ENCODE results near the gene TSC22D3.

TSC22D3 gene

DNA sequence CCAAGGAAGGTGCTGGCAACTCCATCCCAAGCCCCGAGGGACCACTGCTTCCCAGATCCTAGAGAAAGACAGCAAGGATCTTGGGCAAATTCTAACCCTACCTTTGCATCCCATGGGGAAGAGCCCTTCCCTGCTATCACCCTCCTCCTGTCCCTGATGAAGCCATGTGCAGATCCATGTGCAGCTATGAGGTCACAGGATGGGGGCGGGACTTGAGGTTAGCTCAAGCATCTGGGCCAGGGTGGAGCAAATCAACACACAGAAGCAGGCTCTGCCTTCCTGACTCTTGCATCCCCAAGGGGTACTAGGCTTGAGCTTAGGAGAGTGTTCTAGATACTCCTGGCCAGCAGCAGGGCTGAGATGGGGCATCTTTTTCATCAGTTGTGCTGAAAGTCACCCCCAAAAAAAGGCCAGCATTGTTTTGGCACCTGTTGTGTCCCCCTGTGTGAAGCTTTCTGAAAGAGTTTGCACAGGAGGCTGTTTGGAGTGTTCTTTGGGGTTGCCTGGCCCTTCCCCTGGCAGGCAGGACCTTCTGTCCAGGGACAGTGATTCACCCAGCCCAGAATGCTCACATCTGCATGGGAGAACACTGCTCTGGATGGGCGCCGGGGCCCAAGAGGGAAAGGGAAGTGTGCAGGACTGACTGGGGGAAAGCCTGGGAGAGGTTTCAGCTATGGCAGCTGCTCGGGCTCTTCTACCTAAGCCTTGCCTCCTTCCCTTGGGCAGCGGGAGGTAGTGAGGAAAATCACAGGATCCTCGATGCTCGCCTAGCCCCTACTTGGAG is 96.4 kb downstream of the TSC22D3 start:
- no peak for TF ChIP-seq POLR2AphosphoS5 (IDR thresholded peaks at IDR 0.05; ENCODE audit: borderline replicate concordance, low read depth, low read length)
- TF ChIP-seq EZH2 (IDR thresholded peaks at IDR 0.05) = no peak
- no peak for TF ChIP-seq FOXP2 (optimal IDR thresholded peaks at IDR 0.05; ENCODE audit: control extremely low read depth, extremely low read length, insufficient read depth)
- no peaks in the 10 kb centered on the region for H3K36me3 ChIP-seq (ENCODE audit: insufficient read depth, low read length)
- H3K4me3 ChIP-seq = no peak overlapping the region
- H3K9ac ChIP-seq (ENCODE audit: insufficient read length) = no peak overlapping the region
- no peak for DNase-seq (ENCODE audit: low read depth, low spot score)
- H3K9me3 ChIP-seq (ENCODE audit: low read depth, low read length) = no peaks in the 10 kb centered on the region
- H3K27ac ChIP-seq = no peak overlapping the region

DNA sequence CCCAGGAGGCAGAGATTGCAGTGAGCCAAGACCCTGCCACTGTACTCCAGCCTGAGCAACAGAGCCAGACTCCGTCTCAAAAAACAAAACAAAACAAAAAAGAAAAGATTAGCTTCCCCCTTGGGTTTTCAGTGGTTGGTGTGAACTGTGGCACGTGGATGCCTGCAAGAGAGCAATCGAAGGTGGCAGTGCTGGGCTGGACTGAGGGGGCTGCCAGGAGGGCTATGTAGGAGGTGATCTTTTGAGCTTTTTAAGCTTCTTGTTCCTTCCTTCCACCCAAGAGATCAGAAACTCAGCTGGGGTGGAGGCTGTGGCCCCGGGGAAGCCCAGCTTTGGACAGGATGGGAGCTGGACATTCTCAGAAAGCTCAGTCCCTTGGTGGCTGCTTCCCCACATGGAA is 97.7 kb downstream of the TSC22D3 start:
- no peak overlapping the region for H3K4me3 ChIP-seq
- no peak overlapping the region for H3K27ac ChIP-seq
- H3K9me3 ChIP-seq (ENCODE audit: low read depth, low read length) = no peaks in the 10 kb centered on the region
- DNase-seq (ENCODE audit: low read depth, low spot score) = no peak
- H3K9ac ChIP-seq (ENCODE audit: insufficient read length) = no peak overlapping the region
- TF ChIP-seq POLR2AphosphoS5 (IDR thresholded peaks at IDR 0.05; ENCODE audit: borderline replicate concordance, low read depth, low read length) (no peak), FOXP2 (optimal IDR thresholded peaks at IDR 0.05; ENCODE audit: control extremely low read depth, extremely low read length, insufficient read depth) (no peak), EZH2 (IDR thresholded peaks at IDR 0.05) (no peak)
- H3K36me3 ChIP-seq (ENCODE audit: insufficient read depth, low read length) = no peaks in the 10 kb centered on the region

GRCh38 chrX:107677501-107677901 is 98.1 kb downstream of the TSC22D3 start:
- H3K9me3 ChIP-seq (ENCODE audit: low read depth, low read length) = no peaks in the 10 kb centered on the region
- TF ChIP-seq POLR2AphosphoS5 (IDR thresholded peaks at IDR 0.05; ENCODE audit: borderline replicate concordance, low read depth, low read length) (no peak), EZH2 (IDR thresholded peaks at IDR 0.05) (no peak), FOXP2 (optimal IDR thresholded peaks at IDR 0.05; ENCODE audit: control extremely low read depth, extremely low read length, insufficient read depth) (no peak)
- H3K9ac ChIP-seq (ENCODE audit: insufficient read length) = peak overlapping the region; percentile 55
- no peak for DNase-seq (ENCODE audit: low read depth, low spot score)
- H3K36me3 ChIP-seq (ENCODE audit: insufficient read depth, low read length) = no peaks in the 10 kb centered on the region
- peak overlapping the region; percentile 72 for H3K27ac ChIP-seq
- peak overlapping the region; percentile 81 for H3K4me3 ChIP-seq

DNA sequence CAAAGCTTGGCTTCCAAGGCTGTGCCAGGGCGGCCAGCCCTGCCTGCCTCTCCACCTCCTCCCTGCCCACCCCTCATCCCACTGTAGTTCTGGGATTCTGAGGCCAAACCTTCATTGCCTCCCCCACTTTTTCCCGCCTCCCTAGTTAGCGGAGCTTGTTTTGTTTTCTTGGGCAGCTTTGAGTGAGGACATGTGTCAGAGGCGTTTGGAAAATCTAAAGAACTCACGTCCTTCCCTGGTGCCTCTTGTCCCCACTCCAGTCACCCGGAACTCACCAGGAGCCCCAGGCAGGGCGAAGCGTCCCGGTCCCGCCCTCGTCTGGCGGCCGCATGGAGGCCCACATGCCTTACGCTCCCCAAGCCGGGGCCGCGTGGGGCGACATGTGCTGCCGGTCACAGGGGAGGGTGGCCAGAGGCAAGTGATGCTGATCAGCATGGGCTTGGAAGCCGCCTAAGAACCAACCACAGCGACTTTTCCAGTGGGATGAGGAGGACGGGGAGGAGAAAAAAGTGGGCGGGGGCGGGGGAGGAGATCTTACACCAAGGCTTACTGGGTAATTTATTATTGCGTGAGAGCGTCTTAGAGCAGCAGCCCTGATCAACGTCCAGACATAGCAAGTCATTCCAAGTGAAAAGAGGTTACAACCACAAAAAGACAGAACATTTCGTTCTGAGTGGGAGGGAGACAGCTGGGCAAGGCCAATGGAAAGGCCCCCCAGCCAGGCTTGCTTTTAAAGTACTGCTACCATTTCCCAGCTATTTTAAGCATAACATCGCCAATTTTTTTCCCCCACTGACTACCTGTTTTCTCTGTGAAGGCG is 98.8 kb downstream of the TSC22D3 start:
- DNase-seq (ENCODE audit: low read depth, low spot score) = no peak
- H3K27ac ChIP-seq = peak overlapping the region; percentile 72
- peak overlapping the region; percentile 81 for H3K4me3 ChIP-seq
- H3K36me3 ChIP-seq (ENCODE audit: insufficient read depth, low read length) = no peaks in the 10 kb centered on the region
- H3K9me3 ChIP-seq (ENCODE audit: low read depth, low read length) = no peaks in the 10 kb centered on the region
- TF ChIP-seq FOXP2 (optimal IDR thresholded peaks at IDR 0.05; ENCODE audit: control extremely low read depth, extremely low read length, insufficient read depth) (no peak), POLR2AphosphoS5 (IDR thresholded peaks at IDR 0.05; ENCODE audit: borderline replicate concordance, low read depth, low read length) (peak; percentile 72), EZH2 (IDR thresholded peaks at IDR 0.05) (no peak)
- H3K9ac ChIP-seq (ENCODE audit: insufficient read length) = peak overlapping the region; percentile 65

DNA sequence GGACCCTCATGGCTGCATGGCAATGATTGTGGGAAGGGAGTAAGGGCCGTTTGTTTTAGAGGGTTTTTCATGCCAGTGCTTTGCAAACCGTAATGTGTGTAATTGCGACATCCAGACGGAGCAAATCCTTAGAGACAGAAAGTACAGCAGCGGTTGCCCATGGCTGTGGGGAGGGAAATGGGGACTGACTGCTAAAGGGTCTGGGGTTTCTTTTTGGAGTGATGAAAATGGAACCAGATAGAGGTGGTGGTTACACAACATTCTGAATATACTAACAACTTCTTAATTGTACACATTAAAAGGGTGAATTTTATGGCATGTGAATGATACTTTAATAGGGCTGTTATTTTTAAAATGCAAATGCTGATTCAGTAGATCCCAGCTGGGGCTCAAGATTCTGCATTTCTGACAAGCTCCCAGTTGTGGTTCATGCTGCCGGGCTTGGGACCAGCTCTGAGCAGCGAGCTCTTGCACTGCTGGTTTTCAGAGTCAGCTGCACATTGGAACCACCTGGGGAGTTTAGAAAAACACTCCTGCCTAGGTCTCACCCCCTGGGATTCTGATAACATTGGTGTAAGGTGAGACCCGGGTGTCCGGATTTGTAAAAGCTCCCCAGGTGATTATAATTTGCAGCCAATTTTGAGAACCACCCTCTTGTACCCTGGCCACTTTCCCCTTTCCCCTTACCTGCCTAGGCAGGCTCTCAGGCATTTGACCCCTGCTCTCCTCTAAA is 99.6 kb downstream of the TSC22D3 start:
- peak overlapping the region; percentile 14; the same call in 1 of the 2 replicates for H3K27ac ChIP-seq
- DNase-seq (ENCODE audit: low read depth, low spot score) = no peak
- H3K4me3 ChIP-seq = peak overlapping the region; percentile 81
- peak overlapping the region; percentile 65 for H3K9ac ChIP-seq (ENCODE audit: insufficient read length)
- TF ChIP-seq POLR2AphosphoS5 (IDR thresholded peaks at IDR 0.05; ENCODE audit: borderline replicate concordance, low read depth, low read length) (no peak; the same call in 1 of the 2 replicates), FOXP2 (optimal IDR thresholded peaks at IDR 0.05; ENCODE audit: control extremely low read depth, extremely low read length, insufficient read depth) (no peak), EZH2 (IDR thresholded peaks at IDR 0.05) (no peak)
- no peaks in the 10 kb centered on the region for H3K9me3 ChIP-seq (ENCODE audit: low read depth, low read length)
- no peaks in the 10 kb centered on the region for H3K36me3 ChIP-seq (ENCODE audit: insufficient read depth, low read length)

GRCh38 chrX:107675365-107675654 is 100.3 kb downstream of the TSC22D3 start:
- Histone ChIP-seq H3K9ac (ENCODE audit: insufficient read length) (no peak overlapping the region), H3K4me3 (peak overlapping the region; percentile 81), H3K36me3 (ENCODE audit: insufficient read depth, low read length) (no peaks in the 10 kb centered on the region), H3K27ac (peak overlapping the region; percentile 14; the same call in 1 of the 2 replicates), H3K9me3 (ENCODE audit: low read depth, low read length) (no peaks in the 10 kb centered on the region)
- no peak for DNase-seq (ENCODE audit: low read depth, low spot score)
- TF ChIP-seq EZH2 (IDR thresholded peaks at IDR 0.05) (no peak), FOXP2 (optimal IDR thresholded peaks at IDR 0.05; ENCODE audit: control extremely low read depth, extremely low read length, insufficient read depth) (no peak), POLR2AphosphoS5 (IDR thresholded peaks at IDR 0.05; ENCODE audit: borderline replicate concordance, low read depth, low read length) (no peak)

DNA sequence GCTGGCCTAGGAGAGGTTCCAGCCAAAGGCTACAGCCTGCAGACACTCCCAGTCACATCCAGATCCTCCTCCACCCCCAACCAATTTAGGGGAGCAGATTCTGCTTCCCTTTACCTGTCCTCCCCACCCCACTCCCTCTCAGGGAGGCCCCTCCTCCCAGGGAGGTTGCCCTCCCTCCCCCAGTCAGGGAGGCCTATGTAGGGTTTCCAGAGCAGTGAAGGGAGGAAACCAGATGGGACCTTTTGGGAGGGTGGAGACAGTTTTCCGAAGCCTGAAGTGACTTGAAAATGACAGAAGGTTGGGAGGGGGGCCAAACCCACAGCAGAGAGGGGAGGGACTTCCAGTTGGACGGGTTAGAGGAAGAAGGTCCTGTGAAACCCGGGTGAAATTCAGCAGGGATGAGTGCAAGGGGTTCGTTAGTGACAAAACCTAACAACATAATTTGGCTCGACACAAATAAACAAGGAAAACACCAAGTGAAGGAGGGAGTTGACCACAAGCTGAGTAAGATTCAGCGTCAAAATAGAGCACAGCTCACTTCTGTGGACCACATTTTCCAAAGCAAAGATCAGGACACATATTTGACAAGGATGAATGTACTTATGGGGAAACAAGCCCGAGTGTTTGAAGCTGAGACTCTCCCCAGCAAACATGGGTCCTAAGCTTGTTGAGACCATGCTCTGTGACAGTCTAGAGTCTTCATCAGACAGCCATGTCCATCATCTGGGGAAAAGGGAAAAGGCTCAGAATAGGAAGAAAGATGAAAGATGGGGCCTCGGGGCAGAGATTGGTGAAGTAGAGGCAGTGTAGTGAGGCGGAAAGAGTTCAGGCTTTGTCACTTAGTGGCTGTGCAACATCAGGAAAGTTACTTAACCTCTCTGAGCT is 100.9 kb downstream of the TSC22D3 start:
- no peaks in the 10 kb centered on the region for H3K36me3 ChIP-seq (ENCODE audit: insufficient read depth, low read length)
- no peak overlapping the region for H3K9ac ChIP-seq (ENCODE audit: insufficient read length)
- no peaks in the 10 kb centered on the region for H3K9me3 ChIP-seq (ENCODE audit: low read depth, low read length)
- TF ChIP-seq POLR2AphosphoS5 (IDR thresholded peaks at IDR 0.05; ENCODE audit: borderline replicate concordance, low read depth, low read length) (no peak), EZH2 (IDR thresholded peaks at IDR 0.05) (no peak), FOXP2 (optimal IDR thresholded peaks at IDR 0.05; ENCODE audit: control extremely low read depth, extremely low read length, insufficient read depth) (no peak)
- no peak for DNase-seq (ENCODE audit: low read depth, low spot score)
- peak overlapping the region; percentile 42 for H3K4me3 ChIP-seq
- H3K27ac ChIP-seq = no peak overlapping the region

Measured in SK-N-MC (cell line).